ENCODE results near the gene UNC119B.

The UNC119B gene

DNA sequence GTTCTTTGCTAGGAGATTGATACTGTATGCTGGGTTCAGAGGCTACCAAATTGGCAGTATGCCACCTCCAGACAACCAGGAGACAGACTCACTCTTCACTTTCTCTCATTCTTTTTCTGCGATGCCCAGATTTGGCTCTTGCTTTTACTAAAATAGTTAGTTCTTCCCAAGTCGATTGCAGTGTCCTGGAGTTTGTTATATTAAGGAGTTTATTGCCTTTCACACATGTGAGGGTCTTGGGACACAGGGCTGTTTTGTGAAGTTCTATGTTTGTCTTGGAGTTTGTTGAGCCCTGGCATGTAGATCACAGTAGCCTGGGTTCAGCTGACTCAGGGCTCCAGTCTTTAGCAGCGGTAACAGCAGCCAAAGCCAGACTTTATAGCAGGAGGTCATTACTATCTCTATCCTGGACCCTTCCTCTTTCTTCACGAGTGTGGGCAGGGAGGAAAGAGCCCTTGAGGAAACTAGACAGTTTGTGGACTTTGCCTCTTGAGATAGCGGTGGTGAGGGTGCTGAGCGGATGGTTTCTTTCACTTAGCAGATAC lies 21.7 kb upstream of the UNC119B start:
- no peak for DNase-seq (ENCODE audit: low spot score)

DNA sequence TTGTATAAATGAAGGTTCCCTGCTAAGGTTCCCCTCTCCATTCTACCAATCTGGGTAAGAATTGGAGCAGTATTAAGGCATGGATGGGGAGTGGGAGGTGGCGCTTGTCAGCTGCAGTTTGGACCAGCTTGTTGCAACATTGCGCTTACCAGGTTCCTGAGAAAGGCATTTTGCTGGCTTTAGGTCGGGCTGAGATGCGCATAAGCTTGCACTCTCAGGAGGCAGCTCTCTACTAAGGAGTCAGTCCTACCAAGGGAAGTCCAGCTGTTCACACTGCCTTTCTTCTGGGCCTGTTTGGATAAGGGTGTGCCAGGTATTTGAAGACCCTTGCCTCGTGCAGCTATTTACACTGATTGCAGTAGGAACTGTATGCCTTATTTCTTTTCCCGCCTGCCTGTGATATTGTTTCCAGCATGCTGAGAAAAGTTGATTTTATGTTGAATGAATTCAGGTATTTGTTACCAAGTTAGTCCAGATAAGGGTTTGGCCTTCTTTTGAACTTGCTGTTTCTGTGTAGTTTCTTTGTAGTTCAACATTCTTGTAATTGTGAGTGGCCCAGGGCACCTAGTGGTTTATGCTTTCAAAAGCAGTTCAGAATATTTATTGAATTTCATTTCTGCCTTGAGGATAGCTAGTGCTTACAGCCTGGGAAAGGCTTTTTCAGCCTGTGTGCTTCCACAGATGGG lies 20.7 kb upstream of the UNC119B start:
- DNase-seq (ENCODE audit: low spot score) = no peak

DNA sequence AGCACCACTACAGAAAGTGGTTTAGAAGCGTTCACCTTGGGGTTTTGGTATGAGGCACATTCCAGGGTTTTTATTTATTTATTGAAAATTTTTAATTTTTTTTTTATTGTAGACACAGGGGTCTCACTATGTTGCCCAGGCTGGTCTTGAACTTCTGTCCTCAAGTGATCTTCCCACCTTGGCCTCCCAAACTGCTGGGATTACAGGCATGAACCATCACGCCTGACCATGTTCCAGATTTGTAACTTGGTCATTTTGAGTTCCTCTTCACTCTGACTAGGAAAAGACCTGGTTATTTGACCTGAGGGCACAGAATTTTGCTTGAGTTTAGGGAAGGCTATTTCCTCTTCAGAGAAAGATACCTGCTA lies 20.2 kb upstream of the UNC119B start:
- no peak for DNase-seq (ENCODE audit: low spot score)

- DNase-seq (ENCODE audit: low spot score) = no peak
These were observed 19.3 kb upstream of the UNC119B start for GRCh38 chr12:120690978-120691377.

- peak; percentile 43 for DNase-seq (ENCODE audit: low spot score)
These were observed 17.7 kb upstream of the UNC119B start for GRCh38 chr12:120692524-120693033.

DNA sequence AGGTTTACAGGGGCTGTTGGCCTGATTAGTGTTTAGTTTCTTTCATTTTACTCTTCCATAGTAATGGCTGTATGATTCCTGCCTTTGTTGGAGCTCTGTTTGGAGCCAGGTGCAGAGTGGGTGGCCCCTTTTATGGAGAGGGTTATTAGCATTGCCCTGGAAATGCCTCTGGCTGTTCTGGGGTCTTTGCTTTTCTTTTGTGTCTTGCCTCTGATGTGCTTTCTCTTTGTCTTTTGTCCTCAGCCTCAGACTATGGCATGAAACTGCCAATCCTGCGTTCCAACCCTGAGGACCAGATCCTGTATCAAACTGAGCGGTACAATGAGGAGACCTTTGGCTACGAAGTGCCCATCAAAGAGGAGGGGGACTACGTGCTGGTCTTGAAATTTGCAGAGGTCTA lies 16.4 kb upstream of the UNC119B start:
- DNase-seq (ENCODE audit: low spot score) = no peak

DNA sequence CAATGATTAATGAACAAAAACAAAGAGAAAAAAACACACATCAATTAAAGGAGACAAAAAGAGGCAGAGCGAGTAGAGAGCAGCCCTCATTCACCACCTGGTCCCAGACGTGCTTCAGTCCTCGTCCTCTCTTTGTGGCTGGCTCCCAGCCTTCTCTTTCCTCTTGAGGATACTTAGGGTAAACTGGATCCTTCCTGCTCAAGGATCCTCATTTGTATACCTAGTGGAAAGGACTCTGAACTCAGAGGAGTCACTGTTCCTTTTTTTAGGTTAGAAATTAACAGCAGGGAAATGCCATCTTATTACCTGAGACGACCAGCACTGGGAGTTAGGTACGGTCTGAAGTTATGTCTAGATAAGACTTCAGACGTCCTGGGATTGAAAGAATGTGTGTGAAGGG lies 13.6 kb upstream of the UNC119B start:
- no peak for DNase-seq (ENCODE audit: low spot score)

- DNase-seq (ENCODE audit: low spot score) = no peak
These were observed 12.9 kb upstream of the UNC119B start for GRCh38 chr12:120697344-120697743.

GRCh38 chr12:120698665-120699064 lies 11.6 kb upstream of the UNC119B start:
- DNase-seq (ENCODE audit: low spot score) = no peak

- DNase-seq (ENCODE audit: low spot score) = no peak
These were observed 10.7 kb upstream of the UNC119B start for GRCh38 chr12:120699553-120699952.

DNA sequence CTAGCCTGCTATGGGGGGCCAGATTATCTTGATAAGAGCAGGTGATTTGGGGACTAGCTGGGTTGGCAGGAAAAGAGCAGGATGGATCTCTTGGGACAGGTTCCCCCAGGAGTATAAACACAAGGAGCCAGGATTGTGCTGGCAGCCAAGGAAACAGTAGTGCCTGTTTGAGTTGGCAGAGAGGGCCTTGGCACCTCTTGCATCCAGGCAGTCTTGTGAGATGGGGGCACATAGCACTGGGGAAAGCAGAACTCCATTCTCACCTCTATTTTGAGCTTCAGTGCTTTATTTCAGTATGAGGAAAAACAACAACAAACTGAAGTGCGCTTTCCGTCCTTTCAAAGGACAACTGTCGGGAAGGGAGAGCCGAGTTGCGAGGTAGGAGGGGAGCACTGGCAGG lies 9.4 kb upstream of the UNC119B start:
- DNase-seq (ENCODE audit: low spot score) = no peak

DNA sequence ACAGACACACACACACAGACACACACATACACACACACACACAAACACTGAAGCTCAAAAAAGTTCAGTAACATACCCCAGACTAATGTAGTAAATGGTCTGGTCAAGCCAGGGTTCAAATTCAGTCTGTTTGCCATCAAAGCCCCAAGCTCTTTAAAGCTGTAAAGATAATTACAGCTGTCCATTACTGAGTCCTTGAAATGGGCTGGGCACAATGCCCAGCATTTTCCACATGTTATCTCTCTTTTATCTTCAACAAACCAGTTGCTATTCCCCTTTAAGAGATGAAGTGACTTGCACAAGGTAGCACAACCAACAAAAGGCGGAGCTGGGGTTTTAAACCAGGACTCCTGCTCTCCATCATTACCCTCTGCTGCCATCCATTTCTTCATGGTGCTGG lies 7.6 kb upstream of the UNC119B start:
- DNase-seq (ENCODE audit: low spot score) = no peak

DNA sequence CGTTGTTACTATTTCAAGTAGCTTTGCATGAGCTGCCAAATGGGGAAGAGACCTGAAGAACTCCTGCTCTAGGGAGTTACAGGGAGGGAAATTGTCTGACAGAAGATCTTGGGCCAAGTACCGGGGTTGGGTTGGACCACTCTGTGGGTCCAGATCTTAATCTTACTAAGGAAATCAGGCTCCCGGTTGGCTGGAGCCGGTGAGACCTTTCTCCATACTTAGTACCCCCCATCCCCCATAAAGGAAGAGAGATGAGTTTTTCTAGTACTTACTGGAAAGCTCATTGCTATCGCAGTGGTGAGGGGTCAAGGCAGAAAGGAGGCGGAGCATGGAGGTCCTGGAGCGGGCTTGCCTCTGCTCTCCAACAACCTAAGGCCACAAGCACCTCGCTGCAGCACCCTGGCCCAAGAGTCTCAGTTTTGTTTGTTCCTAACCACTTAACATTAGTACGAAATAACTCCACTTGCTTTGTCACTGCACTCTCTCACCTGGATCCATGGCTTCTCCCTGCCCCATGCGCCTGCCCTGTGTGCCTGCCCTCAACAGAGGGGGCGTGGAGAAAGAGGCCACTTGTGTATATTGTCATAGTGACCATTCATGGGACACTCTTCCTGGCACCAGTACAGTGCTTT lies 6.8 kb upstream of the UNC119B start:
- no peak for DNase-seq (ENCODE audit: low spot score)

- no peak for DNase-seq (ENCODE audit: low spot score)
These were observed 4.6 kb upstream of the UNC119B start for GRCh38 chr12:120705618-120706017.

- DNase-seq (ENCODE audit: low spot score) = no peak
These were observed 4.2 kb upstream of the UNC119B start for GRCh38 chr12:120706029-120706428.

DNA sequence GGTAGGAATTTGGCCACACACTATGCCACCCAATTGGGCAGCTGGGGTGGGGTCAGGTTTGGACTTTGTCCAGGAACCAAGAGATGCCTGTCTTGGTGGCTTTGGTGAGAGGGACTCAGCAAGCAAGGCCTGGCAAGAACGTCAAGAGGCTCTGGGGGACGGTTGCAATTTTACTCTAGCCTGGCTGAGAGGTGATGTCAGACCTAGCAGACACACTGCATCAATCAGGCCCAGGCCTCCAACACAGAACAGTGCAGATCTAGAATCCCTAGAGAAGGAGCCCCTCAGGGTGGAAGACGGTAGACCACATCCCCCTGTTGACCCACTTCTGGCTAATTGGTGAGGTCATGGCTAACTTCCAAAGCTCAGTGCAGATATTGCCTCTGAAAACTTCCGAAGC lies 1.6 kb upstream of the UNC119B start:
- DNase-seq (ENCODE audit: low spot score) = no peak

- peak; percentile 8 for DNase-seq (ENCODE audit: low spot score)
These were observed 593 bp downstream of the UNC119B start for GRCh38 chr12:120710805-120711296.

DNA sequence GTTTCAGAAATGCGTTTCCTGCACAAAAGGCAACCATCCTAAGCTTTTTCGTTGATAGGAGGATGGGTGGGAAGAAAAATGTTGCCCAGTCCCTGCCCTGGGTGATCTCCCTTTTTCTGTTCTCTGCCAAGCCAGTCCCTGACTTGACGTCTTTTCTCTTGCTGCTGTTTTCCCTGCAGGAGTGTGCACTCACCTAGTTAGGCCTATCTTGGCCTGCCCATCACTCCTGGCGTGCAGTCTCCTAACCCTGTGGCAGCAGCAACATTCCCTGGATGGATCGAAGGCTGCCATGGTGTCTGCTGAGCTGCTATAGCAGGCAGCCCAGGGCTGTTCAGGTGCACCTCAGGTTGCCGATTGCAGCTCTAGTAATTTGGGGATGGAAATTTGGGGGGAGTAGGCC lies 1.2 kb downstream of the UNC119B start:
- DNase-seq (ENCODE audit: low spot score) = peak; percentile 7

DNA sequence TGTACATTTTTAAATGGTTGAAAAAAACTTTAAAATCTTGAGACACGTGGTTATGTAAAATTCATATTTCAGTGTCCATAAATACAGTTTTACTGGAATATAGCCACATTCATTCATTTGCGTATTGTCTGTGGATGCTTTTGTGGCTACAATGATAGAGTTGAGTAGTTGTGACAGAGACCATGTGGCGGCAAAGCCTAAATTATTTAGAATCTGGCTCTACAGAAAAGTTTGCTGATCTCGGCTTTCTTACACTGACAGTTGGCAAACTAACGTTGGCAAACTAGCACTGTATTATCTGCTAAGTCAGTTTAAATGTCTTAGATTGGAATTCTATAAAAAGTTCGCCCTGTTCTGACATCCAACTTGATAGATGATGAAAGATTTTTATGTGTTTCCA lies 2.4 kb downstream of the UNC119B start:
- no peak for DNase-seq (ENCODE audit: low spot score)

DNA sequence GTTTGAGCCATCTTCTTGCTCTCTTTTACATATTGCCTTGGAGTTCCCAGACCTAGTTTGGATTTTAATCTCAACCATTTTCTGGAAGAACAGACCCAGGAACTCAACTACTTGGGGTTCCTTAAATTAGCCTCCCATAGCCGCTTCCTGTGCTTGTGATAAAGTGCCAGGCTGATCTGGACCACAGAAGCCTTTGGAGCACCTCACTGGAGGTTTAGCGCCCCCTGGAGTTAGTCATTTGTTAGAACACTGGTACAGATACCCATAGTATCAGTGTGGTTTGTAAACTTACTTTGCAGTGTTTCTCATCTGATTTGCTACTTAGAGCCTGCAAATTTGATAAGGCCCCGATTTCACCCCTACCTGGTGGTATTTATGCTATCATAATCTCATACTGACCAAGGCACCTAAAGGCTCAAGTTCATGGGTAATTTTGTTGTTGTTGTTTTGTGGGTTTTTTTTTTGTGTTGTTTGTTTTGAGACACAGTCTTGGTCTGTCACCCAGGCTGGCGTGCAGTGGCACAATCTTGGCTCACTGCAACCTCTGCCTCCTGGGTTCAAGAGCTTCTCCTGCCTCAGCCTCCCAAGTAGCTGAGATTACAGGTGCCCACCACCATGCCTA lies 3.7 kb downstream of the UNC119B start:
- DNase-seq (ENCODE audit: low spot score) = peak; percentile 86

DNA sequence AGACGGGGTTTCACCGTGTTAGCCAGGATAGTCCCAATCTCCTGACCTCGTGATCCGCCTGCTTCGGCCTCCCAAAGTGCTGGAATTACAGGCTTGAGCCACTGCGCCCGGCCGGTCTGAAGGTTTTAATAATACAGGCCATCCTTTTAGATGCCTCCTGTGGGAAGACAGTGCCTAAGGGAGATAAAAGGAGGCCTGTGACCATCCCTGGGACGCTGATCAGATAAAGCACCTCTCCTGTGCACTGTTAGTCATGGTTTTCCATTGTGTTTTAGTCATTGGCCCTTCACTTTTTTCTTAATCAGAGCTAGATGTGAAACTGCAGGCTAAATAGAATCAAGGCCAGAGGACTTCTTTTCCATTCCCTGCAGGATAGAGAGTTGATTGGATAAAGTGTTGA lies 7.8 kb downstream of the UNC119B start:
- no peak for DNase-seq (ENCODE audit: low spot score)

DNA sequence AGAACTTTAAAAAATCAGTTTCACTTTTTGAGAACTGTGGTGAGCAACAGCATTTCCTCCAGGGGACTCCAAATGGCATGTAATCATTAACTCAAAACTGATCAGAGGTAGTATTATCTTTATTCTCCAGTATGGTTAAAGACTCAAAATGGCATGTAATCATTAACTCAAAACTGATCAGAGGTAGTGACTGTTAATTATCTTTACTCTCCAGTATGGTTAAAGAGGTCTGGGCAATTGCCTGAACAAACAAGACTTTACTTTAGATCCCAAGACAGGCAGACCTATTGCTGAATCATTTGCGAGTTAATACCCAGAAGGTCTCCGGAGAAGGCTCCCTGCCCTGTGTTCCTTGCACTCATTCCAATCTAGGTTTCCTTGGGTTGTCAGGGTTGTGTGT lies 8.8 kb downstream of the UNC119B start:
- no peak for DNase-seq (ENCODE audit: low spot score)
